HEK293 (cell line): ENCODE data around the gene PPP2R2B.

Experiments
- ATF2 ChIP-seq: fragments of 450-650 bp; formaldehyde crosslinking; IDR thresholded peaks from 2 replicates; pipeline ENCODE4 v1.5.1; 2016; ENCODE audit warnings: missing biosample characterization, missing genetic modification characterization, low read depth
- CTCF ChIP-seq: fragments of 450-650 bp; formaldehyde crosslinking; IDR thresholded peaks from 2 replicates; pipeline ENCODE4 v1.5.1; 2016; ENCODE audit warnings: missing biosample characterization, missing genetic modification characterization
- OVOL3 ChIP-seq: fragments of 450-650 bp; formaldehyde crosslinking; IDR thresholded peaks from 2 replicates; pipeline ENCODE4 v1.5.1; 2016; ENCODE audit warnings: missing biosample characterization, missing genetic modification characterization
- PATZ1 ChIP-seq: fragments of 450-650 bp; formaldehyde crosslinking; IDR thresholded peaks from 2 replicates; pipeline ENCODE4 v1.5.1; 2016; ENCODE audit warnings: missing biosample characterization, missing genetic modification characterization
- REST ChIP-seq: fragments of 450-650 bp; formaldehyde crosslinking; IDR thresholded peaks from 2 replicates; pipeline ENCODE4 v1.5.1; 2016; ENCODE audit warnings: missing biosample characterization, missing genetic modification characterization
- TCF7L2 ChIP-seq: IDR thresholded peaks from 2 replicates; pipeline ENCODE4 v1.6.1; 2011; ENCODE audit warnings: low read depth, mild to moderate bottlenecking, inconsistent platforms, low read length, moderate library complexity, borderline replicate concordance
- ZNF155 ChIP-seq: fragments of 450-650 bp; formaldehyde crosslinking; IDR thresholded peaks from 2 replicates; pipeline ENCODE4 v1.5.1; 2016; ENCODE audit warnings: missing biosample characterization, missing genetic modification characterization
- ZNF184 ChIP-seq: fragments of 450-650 bp; IDR thresholded peaks from 2 replicates; pipeline ENCODE4 v1.5.1; 2018; ENCODE audit warnings: missing biosample characterization, mild to moderate bottlenecking, missing genetic modification characterization
- ZNF626 ChIP-seq: fragments of 450-650 bp; sonication (Bioruptor Pico); formaldehyde crosslinking; IDR thresholded peaks from 2 replicates; pipeline ENCODE4 v1.5.1; 2018; ENCODE audit warnings: missing biosample characterization, missing genetic modification characterization, inconsistent platforms
- ZNF701 ChIP-seq: fragments of 450-650 bp; formaldehyde crosslinking; IDR thresholded peaks from 2 replicates; pipeline ENCODE4 v1.5.1; 2016; ENCODE audit warnings: missing biosample characterization, missing genetic modification characterization
- ZNF707 ChIP-seq: fragments of 450-650 bp; formaldehyde crosslinking; IDR thresholded peaks from 2 replicates; pipeline ENCODE4 v1.5.1; 2016; ENCODE audit warnings: missing biosample characterization, missing genetic modification characterization
- ZNF830 ChIP-seq: fragments of 450-650 bp; IDR thresholded peaks from 2 replicates; pipeline ENCODE4 v1.5.0; 2018; ENCODE audit warnings: missing biosample characterization, missing genetic modification characterization, low read depth, mild to moderate bottlenecking, moderate library complexity

- TF ChIP-seq ZNF626 (tag by site-specific recombination) (no peak), CTCF (no peak), ZNF701 (tag by site-specific recombination) (no peak), ZNF830 (tag by site-specific recombination) (no peak), PATZ1 (no peak), TCF7L2 (no peak), ATF2 (tag by site-specific recombination) (no peak), ZNF184 (tag by site-specific recombination) (no peak), OVOL3 (tag by site-specific recombination) (no peak), ZNF707 (tag by site-specific recombination) (no peak), REST (tag by site-specific recombination) (no peak), ZNF155 (no peak)
These were observed 271.7 kb downstream of the PPP2R2B start for GRCh38 chr5:146606893-146607292.
